Epithelial cell of esophagus (primary cell): ENCODE data around the gene AFAP1L2.

Experiments
- DNase-seq: peaks from one replicate; pipeline ENCODE4 v3.0.0; 2010; ENCODE audit warnings: low read depth
- H3K4me3 ChIP-seq: 2 replicates; pipeline ENCODE4 v1.5.1; 2011; ENCODE audit warnings: mild to moderate bottlenecking, low read length, control low read depth
- TF ChIP-seq, protein P1 (sequence below): IDR thresholded peaks from 2 replicates; pipeline ENCODE4 v1.5.1; 2011; ENCODE audit warnings: low read depth, mild to moderate bottlenecking, low read length, control low read depth, inconsistent platforms; ENCODE audit not compliant: insufficient read depth; ENCODE audit errors: missing control alignments

AFAP1L2 gene

DNA sequence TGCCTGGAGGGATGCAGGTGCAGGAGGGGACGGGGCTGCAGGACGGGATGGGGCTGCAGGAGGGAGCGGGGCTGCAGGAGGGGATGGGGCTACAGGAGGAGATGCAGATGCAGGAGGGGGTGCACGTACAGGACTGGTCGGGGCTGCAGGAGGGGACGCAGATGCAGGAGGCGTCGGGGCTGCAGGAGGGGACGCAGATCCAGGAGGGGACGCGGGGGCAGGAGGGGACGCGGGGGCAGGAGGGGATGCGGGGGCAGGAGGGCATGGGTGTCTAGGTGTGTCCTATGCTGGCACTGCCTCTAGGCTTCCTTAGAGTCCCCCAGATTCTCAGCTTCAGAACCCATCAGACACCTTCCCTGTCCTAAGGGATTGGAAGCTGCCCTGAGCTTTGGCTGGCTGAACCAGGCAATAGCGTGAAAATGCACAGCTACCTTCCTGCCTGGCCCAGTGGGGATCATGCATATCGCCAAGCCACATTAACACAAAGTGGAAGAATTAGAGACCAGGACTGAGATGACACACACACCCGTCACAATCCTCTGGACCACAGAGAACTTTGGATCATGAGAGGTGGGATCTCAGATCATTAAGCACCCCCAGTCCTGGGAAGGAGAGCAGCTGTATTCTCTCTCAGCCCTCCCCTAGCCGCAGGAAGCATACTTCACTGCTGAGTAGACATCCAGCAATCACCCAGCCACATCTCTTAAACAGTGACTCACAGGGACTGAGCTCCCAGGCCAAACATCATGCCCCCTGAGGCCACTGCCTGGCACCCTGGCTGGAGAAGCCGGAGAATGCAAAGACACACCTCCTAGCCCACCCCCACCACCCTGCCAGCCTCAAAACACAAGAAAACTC lies 98.0 kb downstream of the AFAP1L2 start:
- H3K4me3 ChIP-seq, result no peak overlapping the region
- peak; percentile 95 for DNase-seq
- TF ChIP-seq, protein P1, sequence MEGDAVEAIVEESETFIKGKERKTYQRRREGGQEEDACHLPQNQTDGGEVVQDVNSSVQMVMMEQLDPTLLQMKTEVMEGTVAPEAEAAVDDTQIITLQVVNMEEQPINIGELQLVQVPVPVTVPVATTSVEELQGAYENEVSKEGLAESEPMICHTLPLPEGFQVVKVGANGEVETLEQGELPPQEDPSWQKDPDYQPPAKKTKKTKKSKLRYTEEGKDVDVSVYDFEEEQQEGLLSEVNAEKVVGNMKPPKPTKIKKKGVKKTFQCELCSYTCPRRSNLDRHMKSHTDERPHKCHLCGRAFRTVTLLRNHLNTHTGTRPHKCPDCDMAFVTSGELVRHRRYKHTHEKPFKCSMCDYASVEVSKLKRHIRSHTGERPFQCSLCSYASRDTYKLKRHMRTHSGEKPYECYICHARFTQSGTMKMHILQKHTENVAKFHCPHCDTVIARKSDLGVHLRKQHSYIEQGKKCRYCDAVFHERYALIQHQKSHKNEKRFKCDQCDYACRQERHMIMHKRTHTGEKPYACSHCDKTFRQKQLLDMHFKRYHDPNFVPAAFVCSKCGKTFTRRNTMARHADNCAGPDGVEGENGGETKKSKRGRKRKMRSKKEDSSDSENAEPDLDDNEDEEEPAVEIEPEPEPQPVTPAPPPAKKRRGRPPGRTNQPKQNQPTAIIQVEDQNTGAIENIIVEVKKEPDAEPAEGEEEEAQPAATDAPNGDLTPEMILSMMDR, result no peak

DNA sequence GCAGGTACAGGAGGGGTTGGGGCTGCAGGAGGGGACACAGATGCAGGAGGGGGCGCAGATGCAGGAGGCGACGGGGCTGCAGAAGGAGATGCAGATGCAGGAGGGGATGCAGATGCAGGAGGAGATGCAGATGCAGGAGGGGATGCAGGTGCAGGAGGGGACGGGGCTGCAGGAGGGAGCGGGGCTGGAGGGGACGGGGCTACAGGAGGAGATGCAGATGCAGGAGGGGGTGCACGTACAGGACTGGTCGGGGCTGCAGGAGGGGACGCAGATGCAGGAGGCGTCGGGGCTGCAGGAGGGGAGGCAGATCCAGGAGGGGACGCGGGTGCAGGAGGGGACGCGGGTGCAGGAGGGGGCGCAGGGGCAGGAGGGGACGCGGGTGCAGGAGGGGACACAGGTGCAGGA lies 98.8 kb downstream of the AFAP1L2 start:
- H3K4me3 ChIP-seq, result no peak overlapping the region
- DNase-seq, result no peak
- TF ChIP-seq, protein P1, result no peak

DNA sequence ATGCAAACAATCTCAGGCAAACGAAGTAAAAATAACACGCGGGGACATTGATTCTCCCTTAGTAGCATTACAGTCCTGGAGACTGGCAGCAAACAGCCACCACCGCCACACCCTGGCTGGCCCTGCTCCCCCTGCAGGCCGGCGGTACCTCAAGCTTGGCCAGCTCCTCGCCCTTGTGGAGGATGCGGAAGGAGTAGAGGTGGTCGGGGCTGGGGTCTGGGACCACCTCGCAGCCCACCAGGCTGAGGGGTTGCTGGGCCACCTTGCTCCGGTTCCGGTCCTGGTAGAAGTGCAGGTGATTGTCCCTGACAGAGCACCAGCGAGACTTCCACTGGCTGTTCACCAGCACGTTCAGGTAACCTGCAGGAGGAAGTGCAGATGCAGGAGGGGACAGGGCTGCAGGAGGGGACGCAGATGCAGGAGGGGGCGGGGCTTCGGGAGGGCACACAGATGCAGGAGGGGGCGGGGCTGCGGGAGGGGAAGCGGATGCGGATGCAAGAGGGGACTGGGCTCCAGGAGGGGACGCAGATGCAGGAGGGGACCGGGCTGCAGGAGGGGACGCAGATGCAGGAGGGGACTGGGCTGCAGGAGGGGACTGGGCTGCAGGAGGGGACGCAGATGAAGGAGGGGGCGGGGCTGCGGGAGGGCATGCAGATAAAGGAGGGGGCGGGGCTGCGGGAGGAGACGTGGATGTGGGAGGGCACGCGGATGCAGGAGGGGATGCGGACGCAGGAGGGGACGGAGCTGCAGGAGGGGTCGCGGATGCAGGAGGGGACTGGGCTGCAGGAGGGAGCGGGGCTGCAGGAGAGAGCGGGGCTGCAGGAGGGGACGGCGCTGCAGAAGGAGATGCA lies 99.5 kb downstream of the AFAP1L2 start:
- DNase-seq, result peak; percentile 33
- TF ChIP-seq, protein P1, result peak; percentile 69
- no peak overlapping the region for H3K4me3 ChIP-seq

DNA sequence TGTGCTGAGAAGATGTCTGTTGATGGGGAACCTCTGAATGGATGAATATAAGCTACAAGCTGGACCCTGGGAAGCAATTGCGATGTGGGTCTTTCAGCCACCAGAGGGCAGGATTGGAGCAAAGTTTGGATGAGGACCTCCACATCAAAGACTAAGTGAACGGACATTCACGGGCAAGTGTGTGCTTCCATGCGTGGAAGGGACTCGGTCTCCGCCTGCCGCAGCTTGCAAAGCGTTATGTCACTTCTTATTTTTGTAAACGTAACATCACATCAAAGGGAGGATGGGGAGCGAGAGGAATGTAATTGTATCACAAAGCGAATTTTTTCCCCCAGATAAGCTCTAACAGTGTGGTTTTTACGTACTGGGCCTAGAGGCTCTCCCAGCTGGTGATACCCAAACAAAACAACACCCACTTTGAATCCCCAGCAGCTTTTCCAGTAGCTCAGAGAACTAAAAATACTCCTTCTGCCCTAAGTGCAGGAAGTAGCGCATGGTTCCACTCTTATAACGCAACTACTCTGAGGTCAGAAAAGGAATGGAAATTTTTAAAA lies 100.2 kb downstream of the AFAP1L2 start:
- peak; percentile 83 for DNase-seq
- H3K4me3 ChIP-seq, result peak overlapping the region; percentile 3
- TF ChIP-seq, protein P1, result peak; percentile 86

DNA sequence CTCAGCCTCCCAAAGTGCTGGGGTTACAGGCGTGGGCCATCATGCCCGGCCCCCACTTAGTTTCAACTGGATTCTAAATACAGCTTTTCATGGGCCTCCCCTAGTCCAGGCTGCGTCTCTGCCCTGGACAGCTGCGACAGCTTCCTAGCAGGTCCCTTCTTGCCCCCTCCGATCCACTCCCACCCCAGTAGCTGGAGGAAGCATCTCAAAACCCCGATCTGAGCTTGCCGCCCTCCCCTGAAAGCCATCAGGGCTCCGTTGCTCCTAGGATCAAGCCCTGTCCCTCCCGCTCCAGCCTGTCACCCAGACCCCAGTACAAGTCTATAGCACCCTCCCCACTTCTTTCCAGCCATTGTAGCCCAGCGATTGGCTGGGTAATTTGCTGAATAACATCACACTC lies 100.7 kb downstream of the AFAP1L2 start:
- H3K4me3 ChIP-seq, result no peak overlapping the region
- no peak for DNase-seq
- TF ChIP-seq, protein P1, result no peak

DNA sequence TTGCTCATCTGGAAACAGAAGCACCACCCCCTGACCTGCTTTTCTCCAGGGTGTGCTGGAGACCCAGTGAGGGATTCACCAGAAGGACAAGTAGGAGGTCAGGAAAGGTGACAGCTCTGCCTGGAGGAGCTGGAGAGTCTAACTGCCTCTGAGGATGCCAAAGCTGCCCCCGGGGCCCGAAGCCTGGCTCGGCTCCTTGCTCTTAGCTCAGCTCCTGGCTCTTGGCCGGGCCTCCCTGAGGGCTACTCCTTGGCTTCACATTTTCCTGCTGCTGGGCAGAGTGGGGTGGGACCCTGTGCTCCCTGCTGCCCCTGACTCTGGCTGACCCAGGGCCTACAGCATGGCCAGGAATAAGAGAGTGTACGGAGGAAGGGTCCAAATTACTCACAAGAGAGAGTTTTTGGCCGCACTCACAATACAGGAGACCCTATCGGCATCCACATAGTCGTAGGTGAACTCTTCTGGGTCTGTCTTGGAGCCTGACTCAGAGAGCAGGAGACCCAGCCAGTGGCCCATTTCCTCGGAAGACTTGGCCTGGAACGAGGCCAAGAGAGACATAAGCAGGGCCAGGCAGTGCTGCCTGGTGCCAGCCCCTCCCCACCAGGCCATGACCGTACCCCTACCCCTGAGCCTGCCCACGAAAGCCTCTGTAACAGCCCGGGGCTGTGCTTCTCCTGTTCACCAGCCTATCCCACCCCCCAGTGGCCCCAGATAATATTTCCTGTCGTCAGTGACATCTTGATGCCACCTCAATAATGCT lies 102.2 kb downstream of the AFAP1L2 start:
- TF ChIP-seq, protein P1, result no peak
- H3K4me3 ChIP-seq, result no peak overlapping the region
- DNase-seq, result no peak
